HepG2 (cell line): Measurements from ENCODE around the gene SPACDR. TPM values are rescaled to one million over a fixed set of nuclear protein-coding genes. Genes with fewer than 3 reads are reported as not detected.
A peak's percentile ranks its signal among the peaks of the same experiment; 100 is the strongest.

Experiments used
- AKAP8 ChIP-seq: sonication (generic); formaldehyde crosslinking; IDR thresholded peaks from 2 replicates; pipeline ENCODE4 v1.5.1; 2020; ENCODE audit warnings: mild to moderate bottlenecking, missing genetic modification reagents
- ARID2 ChIP-seq: sonication (generic); formaldehyde crosslinking; IDR thresholded peaks from 2 replicates; pipeline ENCODE4 v1.8.1; 2022; ENCODE audit warnings: mild to moderate bottlenecking, missing genetic modification reagents, borderline replicate concordance
- HCFC1 ChIP-seq: fragments of 150-350 bp; IDR thresholded peaks from 2 replicates; pipeline ENCODE4 v1.6.1; 2014; ENCODE audit warnings: low read depth, low read length
- KDM3A ChIP-seq: IDR thresholded peaks from 2 replicates; pipeline ENCODE4 v1.6.1; 2018; ENCODE audit warnings: low read depth, missing compliant biosample characterization
- MXI1 ChIP-seq: IDR thresholded peaks from 3 replicates; pipeline ENCODE4 v1.6.1; 2012; ENCODE audit warnings: low read depth, low read length, inconsistent platforms, borderline replicate concordance
- NKX3-1 ChIP-seq: sonication (generic); formaldehyde crosslinking; IDR thresholded peaks from 2 replicates; pipeline ENCODE4 v1.5.0; 2020; ENCODE audit warnings: missing genetic modification reagents
- NONO ChIP-seq, 2 experiments: fragments of 450-650 bp in 1 of 2; sonication (generic) in 1 of 2; formaldehyde crosslinking in 1 of 2; IDR thresholded peaks in 1 of 2; conservative IDR thresholded peaks in 1 of 2; 2 replicates each; pipeline versions ENCODE4 v1.6.1 to v1.8.0; 2017 to 2022; ENCODE audit warnings: mild to moderate bottlenecking in 1 of 2, missing genetic modification reagents in 1 of 2, moderate library complexity in 1 of 2
- RBFOX2 ChIP-seq: fragments of 200-400 bp; formaldehyde crosslinking; IDR thresholded peaks from 2 replicates; pipeline ENCODE4 v1.6.1; 2017; ENCODE audit warnings: low read depth, mild to moderate bottlenecking, low read length
- RNF219 ChIP-seq: sonication (generic); formaldehyde crosslinking; IDR thresholded peaks from 2 replicates; pipeline ENCODE4 v1.5.0; 2020; ENCODE audit warnings: mild to moderate bottlenecking, missing genetic modification reagents
- SIN3B ChIP-seq: fragments of 150-350 bp; IDR thresholded peaks from 2 replicates; pipeline ENCODE4 v1.6.1; 2014; ENCODE audit warnings: low read length
- THYN1 ChIP-seq: sonication (generic); formaldehyde crosslinking; IDR thresholded peaks from 2 replicates; pipeline ENCODE4 v1.8.1; 2023; ENCODE audit warnings: low read depth, mild to moderate bottlenecking, moderate library complexity, missing genetic modification reagents, borderline replicate concordance
- ZFP91 ChIP-seq: sonication (generic); formaldehyde crosslinking; IDR thresholded peaks from 2 replicates; pipeline ENCODE4 v1.9.0; 2022; ENCODE audit warnings: missing genetic modification reagents, mild to moderate bottlenecking, borderline replicate concordance
- ZNF121 ChIP-seq: sonication (generic); formaldehyde crosslinking; IDR thresholded peaks from 2 replicates; pipeline ENCODE4 v1.5.0; 2020; ENCODE audit warnings: mild to moderate bottlenecking, missing genetic modification reagents
- ZNF232 ChIP-seq: sonication (generic); formaldehyde crosslinking; IDR thresholded peaks from 2 replicates; pipeline ENCODE4 v1.4.0; 2020; ENCODE audit warnings: missing genetic modification reagents, borderline replicate concordance
- ZNF282 ChIP-seq: fragments of 450-650 bp; IDR thresholded peaks from 2 replicates; pipeline ENCODE4 v1.6.1; 2018; ENCODE audit not compliant: partially characterized antibody
- ZNF607 ChIP-seq: sonication (generic); formaldehyde crosslinking; IDR thresholded peaks from 2 replicates; pipeline ENCODE4 v1.5.1; 2020; ENCODE audit warnings: missing genetic modification reagents, mild to moderate bottlenecking, borderline replicate concordance
- ZNF724P ChIP-seq: sonication (generic); formaldehyde crosslinking; IDR thresholded peaks from 2 replicates; pipeline ENCODE4 v1.8.0; 2022; ENCODE audit warnings: missing genetic modification reagents, borderline replicate concordance
- ZNF746 ChIP-seq: sonication (generic); formaldehyde crosslinking; IDR thresholded peaks from 2 replicates; pipeline ENCODE4 v1.8.0; 2022; ENCODE audit warnings: mild to moderate bottlenecking, missing genetic modification reagents
- ZNF800 ChIP-seq: sonication (generic); formaldehyde crosslinking; IDR thresholded peaks from 2 replicates; pipeline ENCODE4 v1.4.0; 2020; ENCODE audit warnings: missing genetic modification reagents
- ZNF850 ChIP-seq: sonication (generic); formaldehyde crosslinking; conservative IDR thresholded peaks from 2 replicates; pipeline ENCODE4 v1.9.0; 2021; ENCODE audit warnings: mild to moderate bottlenecking, missing genetic modification reagents
- ZZZ3 ChIP-seq: sonication (generic); formaldehyde crosslinking; IDR thresholded peaks from 2 replicates; pipeline ENCODE4 v1.4.0; 2020; ENCODE audit warnings: missing genetic modification reagents, mild to moderate bottlenecking, borderline replicate concordance
- polyA plus RNA-seq, 8 experiments: library from polyadenylated mRNA; depleted of rRNA in 3 of 8; stranded (reverse) in 7 of 8; unstranded in 1 of 8; fragments of >200 nt; fragmentation: Illumina TruSeq in 4 of 8; extraction: Trizol in 4 of 8; gene quantifications; 2 replicates each; pipeline versions ENCODE4 v1.2.1 to v1.2.3, GENCODE V29; 2011 to 2016; ENCODE audit warnings: low read depth in 4 of 8, missing spikeins in 1 of 8, mixed read lengths in 1 of 8; ENCODE audit not compliant: insufficient read depth in 1 of 8
- total RNA-seq, 5 experiments: library from RNA; depleted of rRNA; stranded (reverse); fragments of >200 nt; fragmentation: Illumina TruSeq; extraction: Trizol; gene quantifications; 2 replicates each; pipeline ENCODE4 v1.2.3, GENCODE V29; 2016; ENCODE audit warnings: low read depth in 1 of 5
- TF ChIP-seq, protein P1 (sequence below): sonication (generic); formaldehyde crosslinking; IDR thresholded peaks from 2 replicates; pipeline ENCODE4 v1.9.0; 2021; ENCODE audit warnings: missing genetic modification reagents, borderline replicate concordance

SPACDR gene
- total and polyA plus RNA-seq, 2 of the 13 experiments (the other 11 are each of a cell fraction or from before 2014, with no cell fraction given): 0.41 TPM; not detected in 1

DNA sequence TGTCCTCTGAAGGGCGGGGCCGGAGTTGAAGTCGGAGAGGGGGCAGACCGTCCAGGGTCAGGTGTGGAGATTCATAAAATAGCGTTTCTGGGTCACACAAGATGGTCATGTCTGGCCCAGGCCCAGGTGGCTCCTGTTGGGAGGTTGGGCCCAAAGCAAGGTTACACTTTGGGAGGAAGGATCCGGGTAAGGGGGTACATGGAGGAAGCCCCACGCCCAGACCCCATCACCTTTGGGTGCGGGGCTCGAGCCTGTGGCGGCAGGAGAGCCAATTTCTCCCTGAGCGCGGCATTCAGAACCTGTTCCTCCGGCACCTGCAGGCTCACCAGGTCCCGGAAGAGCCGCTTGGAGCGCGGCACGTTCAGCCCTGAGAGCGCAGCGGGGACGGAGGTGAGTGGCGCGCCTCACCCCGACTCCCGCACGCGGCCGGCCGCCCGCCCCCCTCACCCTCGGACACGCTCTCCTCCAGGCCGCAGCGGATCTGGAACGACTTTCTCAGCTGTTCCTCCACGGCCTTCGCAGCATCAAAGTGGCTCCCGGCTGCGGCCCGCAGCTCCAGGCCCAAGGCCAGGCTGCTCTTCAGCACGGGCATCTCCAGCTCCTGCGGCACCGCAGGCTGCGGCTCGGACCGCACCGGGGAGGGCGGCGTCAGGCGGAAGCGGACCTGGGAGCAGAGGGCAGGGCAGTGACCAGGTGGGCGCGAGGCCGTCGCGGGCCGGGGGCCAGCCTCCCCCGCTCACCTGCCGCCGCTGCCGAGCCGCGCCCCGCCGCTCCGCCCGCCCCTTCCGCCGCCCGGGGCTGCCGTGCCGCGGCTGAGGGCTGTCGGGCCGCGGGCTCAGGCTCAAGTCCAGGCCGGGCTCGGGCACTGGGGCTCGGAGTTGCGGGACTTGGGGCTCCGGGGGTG, 28.4 kb downstream of the SPACDR start (continued):
- TF ChIP-seq RNF219 (CRISPR knock-in tag): no peak
- TF ChIP-seq ZNF800: peak; percentile 61; the same call in 1 of the 2 replicates
- 0 out of 2 replicates have a peak, but pooled peaks have one; percentile 30 for TF ChIP-seq ZNF232 (CRISPR knock-in tag)
- no peak for TF ChIP-seq ZNF282
- no peak for TF ChIP-seq ZNF850
- TF ChIP-seq AKAP8 (CRISPR knock-in tag): peak; percentile 87
- TF ChIP-seq MXI1: no peak
- TF ChIP-seq, protein P1, sequence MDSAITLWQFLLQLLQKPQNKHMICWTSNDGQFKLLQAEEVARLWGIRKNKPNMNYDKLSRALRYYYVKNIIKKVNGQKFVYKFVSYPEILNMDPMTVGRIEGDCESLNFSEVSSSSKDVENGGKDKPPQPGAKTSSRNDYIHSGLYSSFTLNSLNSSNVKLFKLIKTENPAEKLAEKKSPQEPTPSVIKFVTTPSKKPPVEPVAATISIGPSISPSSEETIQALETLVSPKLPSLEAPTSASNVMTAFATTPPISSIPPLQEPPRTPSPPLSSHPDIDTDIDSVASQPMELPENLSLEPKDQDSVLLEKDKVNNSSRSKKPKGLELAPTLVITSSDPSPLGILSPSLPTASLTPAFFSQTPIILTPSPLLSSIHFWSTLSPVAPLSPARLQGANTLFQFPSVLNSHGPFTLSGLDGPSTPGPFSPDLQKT (CRISPR knock-in tag): no peak
- TF ChIP-seq ZNF121 (CRISPR knock-in tag): no peak
- peak; percentile 66; the same call in 1 of the 2 replicates for TF ChIP-seq NKX3-1 (CRISPR knock-in tag)
- peak; percentile 95 for TF ChIP-seq RBFOX2
- peak; percentile 47; the same call in 1 of the 2 replicates for TF ChIP-seq ZFP91 (CRISPR knock-in tag)
- TF ChIP-seq THYN1: 0 out of 2 replicates have a peak, but pooled peaks have one; percentile 22
- TF ChIP-seq HCFC1: no peak
- no peak for TF ChIP-seq ZNF724P (CRISPR knock-in tag)
- TF ChIP-seq SIN3B: no peak
- no peak for TF ChIP-seq KDM3A (CRISPR knock-in tag)
- no peak for TF ChIP-seq NONO (IDR thresholded peaks at IDR 0.05)
- peak; percentile 26 for TF ChIP-seq NONO (CRISPR knock-in tag; conservative IDR thresholded peaks at IDR 0.05)
- peak; percentile 53 for TF ChIP-seq ZNF607 (CRISPR knock-in tag)
- TF ChIP-seq ARID2 (CRISPR knock-in tag): peak; percentile 66; the same call in 1 of the 2 replicates
- peak; percentile 36; the same call in 1 of the 2 replicates for TF ChIP-seq ZNF746
- no peak for TF ChIP-seq ZZZ3 (CRISPR knock-in tag)
